OCI-M1 (cell line): ENCODE data around the gene KIAA1191.
"Not testable (repeated sequence)": the region's sequence is repeated elsewhere in the genome, so short reads cannot be mapped to it uniquely, and the experiment has no call there.

Experiments used
- DNase-seq: peaks from one replicate; lab custom pipeline; 2025; lab: John Stamatoyannopoulos, UW

Gene KIAA1191

DNA sequence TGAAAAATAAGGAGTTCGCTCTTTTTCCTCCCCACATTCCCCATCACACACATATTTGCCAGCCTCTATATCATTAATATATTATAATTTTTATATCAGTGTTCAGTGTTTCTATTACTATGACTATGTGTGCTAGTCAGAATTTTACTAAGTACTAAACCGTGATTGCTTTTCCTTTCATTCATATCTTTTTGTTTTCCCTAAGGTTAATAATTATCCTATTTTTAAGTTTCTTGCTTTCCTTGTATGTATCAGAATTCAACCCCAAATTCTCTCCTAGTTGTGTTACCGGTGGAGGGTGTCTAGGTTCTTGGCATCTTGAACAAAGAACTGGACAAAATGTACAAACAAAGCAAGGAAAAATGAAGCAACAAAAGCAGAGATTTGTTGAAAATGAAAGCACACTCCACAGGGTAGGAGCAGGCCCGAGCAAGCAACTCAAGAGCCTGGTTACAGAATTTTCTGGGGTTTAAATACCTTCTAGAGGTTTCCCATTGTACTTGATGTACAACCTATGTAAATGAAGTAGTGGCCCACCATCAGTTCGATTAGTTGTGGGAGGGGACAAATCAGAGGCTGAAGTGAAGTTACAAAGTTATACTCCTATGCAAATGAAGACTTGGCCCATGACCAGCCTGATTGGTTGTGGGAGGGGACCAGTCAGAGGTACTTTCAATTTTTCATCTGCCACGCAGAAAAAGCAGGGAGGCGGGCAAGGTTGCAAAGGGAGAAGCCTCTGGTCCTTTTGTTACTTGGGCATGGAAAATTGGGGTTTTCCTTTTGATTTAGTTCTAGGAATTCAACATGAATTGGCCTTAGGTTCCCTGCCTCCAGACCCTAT is 43.8 kb downstream of the KIAA1191 start:
- DNase-seq, result no peak

DNA sequence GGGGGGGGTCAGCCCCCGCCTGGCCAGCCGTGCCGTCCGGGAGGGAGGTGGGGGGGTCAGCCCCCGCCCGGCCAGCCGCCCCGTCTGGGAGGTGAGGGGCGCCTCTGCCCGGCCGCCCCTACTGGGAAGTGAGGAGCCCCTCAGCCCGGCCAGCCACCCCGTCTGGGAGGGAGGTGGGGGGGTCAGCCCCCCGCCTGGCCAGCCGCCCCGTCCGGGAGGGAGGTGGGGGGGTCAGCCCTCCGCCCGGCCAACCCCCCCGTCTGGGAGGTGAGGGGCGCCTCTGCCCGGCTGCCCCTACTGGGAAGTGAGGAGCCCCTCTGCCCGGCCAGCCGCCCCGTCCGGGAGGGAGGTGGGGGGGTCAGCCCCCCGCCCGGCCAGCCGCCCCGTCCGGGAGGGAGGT is 56.2 kb downstream of the KIAA1191 start:
- DNase-seq, result not testable (repeated sequence)
